ENCODE measurements around the gene DUSP8.
A peak's percentile ranks its signal among the peaks of the same experiment; 100 is the strongest.

The DUSP8 gene

DNA sequence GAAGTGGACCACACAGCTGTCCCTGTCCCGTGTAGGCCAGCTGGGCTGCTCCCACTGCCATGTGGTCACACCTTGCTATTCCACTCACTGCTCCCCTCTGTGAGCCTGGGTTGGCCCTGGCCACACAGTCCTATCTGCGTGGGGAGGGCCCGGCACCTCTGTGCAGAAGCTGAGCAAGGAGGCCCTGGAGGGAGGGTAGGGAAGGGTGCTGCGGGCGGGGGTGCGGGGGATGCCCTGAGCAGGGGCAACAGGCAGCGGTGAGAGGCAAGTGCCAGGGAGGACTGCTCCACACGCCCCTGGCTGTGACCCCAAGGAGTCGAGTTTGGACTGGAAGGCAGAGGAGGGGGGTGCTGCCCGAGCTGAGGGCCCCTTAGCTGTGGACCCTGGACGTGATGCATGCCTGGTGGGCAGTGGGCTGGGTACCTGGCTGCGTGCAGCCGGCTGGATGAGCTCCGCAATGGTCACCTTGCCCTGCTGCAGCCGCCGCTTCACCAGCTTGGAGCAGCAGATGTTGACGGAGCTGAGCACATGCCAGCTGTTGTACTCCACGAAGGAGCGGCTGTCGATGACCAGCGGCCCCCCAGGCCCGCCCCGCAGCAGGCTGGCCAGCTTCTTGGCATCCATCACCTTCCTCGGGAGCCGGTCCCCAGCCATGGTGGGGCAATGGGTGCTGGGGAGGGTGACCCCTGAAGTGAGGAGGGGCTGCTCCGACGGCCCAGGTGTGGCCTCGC lies 6.7 kb downstream of the DUSP8 start:
- no peak for DNase-seq

GRCh38 chr11:1564535-1565172 lies 7.4 kb downstream of the DUSP8 start:
- DNase-seq: peak; percentile 41

- DNase-seq: no peak
These were observed 8.2 kb downstream of the DUSP8 start for GRCh38 chr11:1563697-1564534.

DNA sequence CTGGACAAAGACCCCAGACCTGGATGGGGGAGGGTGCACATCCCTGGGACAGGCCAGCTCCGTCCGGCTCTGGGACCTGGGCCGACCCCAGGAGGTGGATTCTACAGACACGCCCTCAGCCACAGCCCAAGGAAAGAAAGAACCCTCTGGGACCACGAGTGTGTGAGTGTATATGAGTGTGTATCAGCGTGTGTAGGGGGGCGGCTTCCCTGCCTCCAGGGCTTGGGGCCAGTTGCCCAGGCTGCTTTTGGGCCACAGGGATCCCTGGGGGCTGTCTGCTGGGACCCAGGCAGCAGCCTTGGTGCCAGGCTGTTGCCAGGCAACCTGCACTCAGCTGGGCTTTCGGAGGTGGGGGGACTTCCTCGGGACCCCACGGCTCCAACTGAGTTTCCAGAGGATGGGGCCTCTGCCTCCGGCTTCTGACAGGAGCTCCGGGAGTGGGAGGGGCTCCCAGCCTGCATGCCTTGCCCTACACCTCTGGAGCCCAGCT lies 8.9 kb downstream of the DUSP8 start:
- DNase-seq: no peak

- no peak for DNase-seq
These were observed 9.5 kb downstream of the DUSP8 start for GRCh38 chr11:1562469-1563148.

- no peak for DNase-seq
These were observed 10.1 kb downstream of the DUSP8 start for GRCh38 chr11:1561955-1562354.

- no peak for DNase-seq
These were observed 10.8 kb downstream of the DUSP8 start for GRCh38 chr11:1561266-1561665.

GRCh38 chr11:1560649-1561251 lies 11.3 kb downstream of the DUSP8 start:
- no peak for DNase-seq

DNA sequence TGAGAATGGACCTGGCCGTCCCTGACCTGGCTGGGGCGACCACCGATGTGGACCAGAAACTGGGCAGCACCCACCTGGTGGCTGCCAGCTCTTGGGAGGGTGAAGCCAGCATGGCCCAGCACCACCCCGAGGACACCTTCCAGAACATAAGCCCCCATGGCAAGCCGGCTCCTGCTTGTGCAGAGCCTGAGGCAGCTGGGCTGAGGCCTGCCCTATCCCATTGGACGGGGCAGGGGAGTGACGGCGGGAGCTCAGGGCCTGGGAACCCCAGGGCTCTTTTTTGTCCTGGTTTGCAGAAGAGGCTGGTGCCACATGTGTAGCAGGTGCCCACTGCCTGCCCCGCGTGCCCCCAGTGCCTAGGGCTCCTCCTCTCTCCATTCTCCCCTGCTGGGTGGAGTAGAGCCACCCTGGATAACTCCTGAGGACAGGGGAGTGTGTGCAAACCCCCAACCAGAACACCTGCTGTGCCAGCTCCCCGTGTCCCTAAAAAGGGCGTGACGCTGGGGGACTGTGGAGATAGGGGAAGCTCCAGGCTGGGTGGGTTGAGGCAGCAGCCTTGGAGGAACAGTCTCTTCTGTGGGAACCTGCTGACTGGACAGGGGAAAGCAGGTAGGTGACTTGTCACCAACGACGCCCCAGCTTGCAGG lies 11.9 kb downstream of the DUSP8 start:
- no peak for DNase-seq

- no peak for DNase-seq
These were observed 12.7 kb downstream of the DUSP8 start for GRCh38 chr11:1559111-1559951.

DNA sequence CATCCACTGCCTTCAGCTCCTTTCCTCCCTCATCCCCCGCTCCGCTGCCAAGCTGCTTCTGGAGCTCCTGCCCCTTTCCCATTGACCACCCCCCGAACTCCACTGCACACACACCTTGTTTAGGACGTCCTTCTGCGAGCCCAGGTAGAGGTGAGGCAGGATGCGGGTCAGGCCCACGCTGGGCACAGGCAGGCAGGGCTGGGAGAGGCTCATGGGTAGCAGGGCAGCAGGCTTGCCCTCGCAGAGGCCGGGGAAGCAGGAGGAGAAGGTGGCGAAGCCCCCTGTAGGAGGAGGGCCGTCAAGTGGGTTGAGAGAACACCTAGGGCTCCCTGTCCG lies 13.3 kb downstream of the DUSP8 start:
- DNase-seq: no peak

DNA sequence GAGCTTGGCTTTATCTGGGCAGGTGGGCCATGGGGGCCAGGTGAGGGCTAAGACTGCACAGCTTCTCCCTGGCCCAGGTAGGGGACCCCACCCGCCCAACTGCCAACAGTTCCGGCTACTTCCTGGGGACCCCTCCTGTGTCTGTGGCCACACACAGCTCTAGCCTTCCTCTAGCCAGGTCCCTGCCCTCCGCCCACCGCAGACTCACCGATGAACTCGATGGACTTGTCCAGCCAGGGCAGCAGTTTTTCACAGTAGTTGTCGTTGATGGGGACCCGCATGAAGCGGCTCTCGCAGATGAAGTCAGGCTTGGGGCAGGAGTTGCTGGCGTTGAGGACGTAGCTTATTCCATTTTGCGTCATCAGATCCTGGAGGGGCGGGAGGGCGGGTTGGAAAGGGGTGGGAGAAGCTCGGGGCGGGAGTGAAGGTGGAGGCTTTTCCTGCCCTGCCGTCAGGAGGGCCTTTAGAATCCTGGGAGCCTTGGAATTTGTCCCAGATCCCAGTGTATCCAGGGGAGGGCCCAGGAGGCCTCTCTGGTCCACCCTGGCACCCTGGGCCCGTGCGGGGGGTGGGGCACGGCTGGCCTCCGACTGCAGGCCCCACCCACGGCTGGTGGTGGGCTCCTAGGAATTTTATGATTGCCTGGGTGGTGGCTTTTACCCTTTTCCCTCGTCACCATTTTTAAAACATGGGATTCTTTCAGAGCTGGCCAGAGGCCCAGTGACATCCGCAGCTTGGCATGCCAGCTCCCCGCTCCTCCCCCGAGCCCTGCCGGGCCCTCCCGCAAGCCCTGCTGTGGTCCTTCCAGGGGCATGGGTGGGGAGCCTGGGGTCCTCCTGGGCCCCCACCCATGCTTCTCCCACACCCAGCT lies 13.9 kb downstream of the DUSP8 start:
- no peak for DNase-seq

GRCh38 chr11:1557051-1557884 lies 14.8 kb downstream of the DUSP8 start:
- no peak for DNase-seq

- DNase-seq: no peak
These were observed 15.7 kb downstream of the DUSP8 start for GRCh38 chr11:1556278-1556902.

- no peak for DNase-seq
These were observed 16.3 kb downstream of the DUSP8 start for GRCh38 chr11:1555713-1556153.

- no peak for DNase-seq
These were observed 16.9 kb downstream of the DUSP8 start for GRCh38 chr11:1554981-1555712.

DNA sequence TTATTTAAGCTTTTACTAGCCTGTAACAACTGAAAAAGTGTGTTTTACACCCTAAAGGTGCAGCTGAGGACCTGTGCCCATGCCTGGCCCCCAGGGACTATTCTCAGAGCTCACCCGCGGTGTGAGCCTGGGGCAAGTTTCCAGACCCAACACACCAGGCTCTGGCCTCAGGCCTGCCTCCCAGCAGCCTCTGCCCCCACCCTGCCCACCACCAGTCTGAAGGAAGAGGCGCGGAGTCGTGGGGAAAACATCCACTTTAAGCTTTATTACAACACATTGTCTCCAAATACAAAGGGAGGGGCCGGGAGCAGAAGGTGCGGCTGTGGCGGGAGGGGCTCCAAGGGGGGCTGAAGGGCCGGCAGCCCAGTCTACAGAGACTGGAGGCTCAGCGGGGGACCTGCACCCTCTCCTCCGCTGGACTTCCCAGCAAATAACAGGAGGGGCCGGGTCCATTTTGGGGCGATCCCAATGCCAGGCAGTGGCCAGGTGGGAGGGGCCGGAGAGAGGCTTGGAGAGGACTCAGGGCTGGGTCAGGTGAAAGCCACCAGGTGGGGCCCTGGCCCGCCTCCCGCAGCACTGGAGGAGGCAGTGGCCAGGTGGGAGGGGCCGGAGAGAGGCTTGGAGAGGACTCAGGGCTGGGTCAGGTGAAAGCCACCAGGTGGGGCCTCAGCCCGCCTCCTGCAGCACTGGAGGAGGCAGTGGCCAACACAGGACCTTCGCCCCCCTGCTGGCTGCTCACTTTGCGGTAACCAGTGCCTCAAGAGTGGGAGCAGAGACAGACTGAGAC lies 18.1 kb downstream of the DUSP8 start:
- DNase-seq: no peak
